CD8-positive, alpha-beta memory T cell (primary cell): ENCODE data around the gene PIEZO2. TPM values are rescaled to one million over a fixed set of nuclear protein-coding genes. Genes with fewer than 3 reads are reported as not detected.

Experiments used
- CTCF ChIA-PET: fragments of 350-600 bp; sonication (Branson Sonifier 250); formaldehyde crosslinking; loops from one replicate; lab custom pipeline; 2021; ENCODE audit warnings: antibody characterized with exemption; lab: Charles Lee
- POLR2A ChIA-PET: fragments of 350-600 bp; sonication (Branson Sonifier 250); formaldehyde crosslinking; loops from one replicate; lab custom pipeline; 2021; ENCODE audit warnings: antibody characterized with exemption; lab: Charles Lee
- DNase-seq, 5 donors: peaks; one replicate each; pipeline versions ENCODE4 v3.0.0 to v3.0.0-alpha.2; 2020 to 2022; ENCODE audit warnings: mixed read lengths in 1 of 5
- H3K27ac ChIP-seq: one replicate; pipeline ENCODE4 v1.7.0; 2013; ENCODE audit warnings: low read depth, mild to moderate bottlenecking, low read length, moderate library complexity
- H3K27me3 ChIP-seq: 2 replicates; pipeline ENCODE4 v1.7.0; 2013; ENCODE audit warnings: low read length, mild to moderate bottlenecking; ENCODE audit not compliant: insufficient read depth, poor library complexity, severe bottlenecking
- H3K36me3 ChIP-seq: 2 replicates; pipeline ENCODE4 v1.7.0; 2013; ENCODE audit warnings: mild to moderate bottlenecking, low read length, moderate library complexity; ENCODE audit not compliant: insufficient read depth
- H3K4me1 ChIP-seq: 2 replicates; pipeline ENCODE4 v1.7.0; 2013; ENCODE audit warnings: mild to moderate bottlenecking, low read length, moderate library complexity; ENCODE audit not compliant: insufficient read depth
- H3K4me3 ChIP-seq: 2 replicates; pipeline ENCODE4 v1.7.0; 2013; ENCODE audit warnings: mild to moderate bottlenecking, low read length
- H3K9me3 ChIP-seq: 2 replicates; pipeline ENCODE4 v1.7.0; 2013; ENCODE audit warnings: mild to moderate bottlenecking, low read length
- H3K27ac Mint-ChIP-seq, 8 donors: one replicate each; pipeline ENCODE4 v1.8.0; 2020 to 2021; ENCODE audit warnings: mixed read lengths in 8 of 8, mild to moderate bottlenecking in 6 of 8, inconsistent platforms in 3 of 8, moderate library complexity in 3 of 8
- H3K27me3 Mint-ChIP-seq, 2 donors: one replicate each; pipeline ENCODE4 v1.8.0; 2020 to 2021; ENCODE audit warnings: mixed read lengths in 2 of 2, mild to moderate bottlenecking in 1 of 2, moderate library complexity in 1 of 2
- H3K36me3 Mint-ChIP-seq, 3 donors: one replicate each; pipeline ENCODE4 v1.8.0; 2020 to 2021; ENCODE audit warnings: mixed read lengths in 3 of 3, inconsistent platforms in 1 of 3, mild to moderate bottlenecking in 1 of 3
- H3K4me1 Mint-ChIP-seq, 3 donors: one replicate each; pipeline ENCODE4 v1.8.0; 2020 to 2021; ENCODE audit warnings: mixed read lengths in 3 of 3, inconsistent platforms in 1 of 3, mild to moderate bottlenecking in 1 of 3
- H3K4me3 Mint-ChIP-seq, 7 donors: one replicate each; pipeline ENCODE4 v1.8.0; 2020 to 2021; ENCODE audit warnings: mixed read lengths in 7 of 7, mild to moderate bottlenecking in 6 of 7, moderate library complexity in 4 of 7, inconsistent platforms in 2 of 7
- H3K9me3 Mint-ChIP-seq, 5 donors: one replicate each; pipeline ENCODE4 v1.8.0; 2020 to 2022; ENCODE audit warnings: mixed read lengths in 5 of 5, mild to moderate bottlenecking in 3 of 5, moderate library complexity in 2 of 5, inconsistent platforms in 1 of 5
- polyA plus RNA-seq: library from polyadenylated mRNA; unstranded; fragments of 300-500 nt; fragmentation: Illumina TruSeq; gene quantifications from one replicate; pipeline ENCODE4 v1.2.3, GENCODE V29; 2021
- total RNA-seq, 2 experiments: library from RNA; stranded (reverse); gene quantifications; one replicate each; pipeline ENCODE4 v1.2.3, GENCODE V29; 2021

PIEZO2 gene
- total and polyA plus RNA-seq, 3 experiments from 2014 or later: not detected

DNA sequence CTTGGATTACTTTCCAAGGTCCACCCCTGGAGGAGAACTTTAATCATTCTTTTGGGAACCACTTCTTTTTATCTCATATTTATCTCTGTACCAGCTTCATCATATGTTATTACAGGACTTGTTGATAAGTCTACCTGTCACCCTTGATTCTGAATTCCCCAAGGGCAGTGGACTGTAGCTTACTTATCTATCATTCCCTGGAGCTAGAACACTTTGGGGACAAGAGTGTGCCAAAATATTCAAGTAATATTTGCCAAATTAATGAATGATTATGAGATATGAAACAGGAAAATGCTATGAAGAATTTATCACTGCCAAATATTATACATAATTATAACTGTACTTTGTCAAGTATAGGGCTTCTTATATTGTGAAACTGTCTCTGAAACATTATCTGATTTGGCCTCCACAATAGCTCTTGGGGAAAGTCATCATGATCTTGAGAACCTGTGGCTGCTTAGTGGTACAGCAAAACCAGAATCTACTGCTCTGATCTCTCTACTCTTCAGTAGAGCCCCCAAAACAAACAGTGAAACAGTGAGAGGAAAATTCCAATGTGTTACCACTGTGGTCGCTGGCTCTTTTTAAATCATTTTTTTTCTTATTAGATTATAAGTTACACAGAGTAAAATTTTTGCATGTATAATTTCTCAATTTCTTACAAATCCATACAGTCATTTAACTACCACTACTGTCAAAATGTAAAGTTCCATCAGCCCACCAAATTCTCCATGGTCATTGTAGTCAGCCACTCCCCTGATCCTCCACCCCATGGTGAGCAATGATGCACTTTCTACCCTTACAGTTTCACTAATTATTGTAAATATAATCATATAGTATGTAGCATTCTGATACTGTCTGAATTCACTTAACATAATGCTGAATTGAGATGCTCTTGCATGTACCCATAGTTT lies 197.5 kb downstream of the PIEZO2 start:
- Mint-ChIP-seq H3K9me3 (peaks cover 2 to 5% (median 3%) of the 10 kb centered on the region in 5 donors), H3K4me3 (no peak overlapping the region), H3K4me1 (no peaks in the 10 kb centered on the region), H3K27ac (no peak overlapping the region), H3K36me3 (no peaks in the 10 kb centered on the region), H3K27me3 (peaks cover 4% of the 10 kb centered on the region in 2 donors)
- Histone ChIP-seq H3K36me3 (no peaks in the 10 kb centered on the region), H3K27me3 (no peaks in the 10 kb centered on the region), H3K9me3 (no peaks in the 10 kb centered on the region), H3K4me3 (no peak overlapping the region), H3K27ac (no peak overlapping the region), H3K4me1 (no peaks in the 10 kb centered on the region)
- ChIA-PET CTCF (no interaction called here), POLR2A (no interaction called here)
- no peak for DNase-seq

DNA sequence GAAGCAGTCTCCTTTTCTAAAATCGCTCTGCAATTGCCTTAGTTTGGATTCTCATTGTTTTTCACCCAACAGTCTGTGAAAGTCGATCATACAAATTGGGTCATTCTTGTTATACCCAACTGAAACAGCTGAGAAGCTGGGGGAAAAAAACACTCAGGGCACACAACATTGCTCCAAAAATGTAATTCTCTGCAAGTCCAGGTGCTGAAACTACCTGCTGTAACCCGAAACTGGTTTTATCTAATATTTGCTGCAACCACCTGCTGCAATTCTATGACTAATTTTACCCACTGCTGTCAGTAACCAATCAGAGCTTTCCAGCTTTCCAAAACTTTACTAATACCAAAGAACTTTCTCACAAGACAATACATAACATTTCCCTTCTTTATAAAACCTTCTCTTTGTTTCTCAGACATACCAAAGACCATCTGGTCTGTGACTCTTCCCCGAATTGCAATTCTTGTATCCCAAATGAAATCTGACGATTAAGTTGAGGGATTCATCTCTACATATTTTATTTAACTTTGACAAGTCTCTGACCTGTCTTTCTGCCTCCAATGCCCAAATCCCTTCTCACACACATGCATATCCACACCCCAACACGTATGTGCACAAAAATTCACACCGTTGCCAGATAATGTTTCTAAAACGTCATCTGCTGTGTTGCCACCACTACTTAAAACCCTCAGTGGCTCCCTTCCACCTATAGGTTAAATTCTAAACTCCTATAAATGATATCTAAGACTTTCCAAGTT lies 198.3 kb downstream of the PIEZO2 start:
- Mint-ChIP-seq H3K4me1 (no peaks in the 10 kb centered on the region), H3K4me3 (no peak overlapping the region), H3K9me3 (peaks cover 3 to 10% (median 7%) of the 10 kb centered on the region in 5 donors), H3K27ac (no peak overlapping the region), H3K36me3 (no peaks in the 10 kb centered on the region), H3K27me3 (peaks cover 4% of the 10 kb centered on the region in 2 donors)
- Histone ChIP-seq H3K27ac (no peak overlapping the region), H3K9me3 (no peaks in the 10 kb centered on the region), H3K36me3 (no peaks in the 10 kb centered on the region), H3K4me1 (no peaks in the 10 kb centered on the region), H3K4me3 (no peak overlapping the region), H3K27me3 (no peaks in the 10 kb centered on the region)
- DNase-seq: no peak
- POLR2A ChIA-PET: no interaction called here
- CTCF ChIA-PET: no interaction called here

DNA sequence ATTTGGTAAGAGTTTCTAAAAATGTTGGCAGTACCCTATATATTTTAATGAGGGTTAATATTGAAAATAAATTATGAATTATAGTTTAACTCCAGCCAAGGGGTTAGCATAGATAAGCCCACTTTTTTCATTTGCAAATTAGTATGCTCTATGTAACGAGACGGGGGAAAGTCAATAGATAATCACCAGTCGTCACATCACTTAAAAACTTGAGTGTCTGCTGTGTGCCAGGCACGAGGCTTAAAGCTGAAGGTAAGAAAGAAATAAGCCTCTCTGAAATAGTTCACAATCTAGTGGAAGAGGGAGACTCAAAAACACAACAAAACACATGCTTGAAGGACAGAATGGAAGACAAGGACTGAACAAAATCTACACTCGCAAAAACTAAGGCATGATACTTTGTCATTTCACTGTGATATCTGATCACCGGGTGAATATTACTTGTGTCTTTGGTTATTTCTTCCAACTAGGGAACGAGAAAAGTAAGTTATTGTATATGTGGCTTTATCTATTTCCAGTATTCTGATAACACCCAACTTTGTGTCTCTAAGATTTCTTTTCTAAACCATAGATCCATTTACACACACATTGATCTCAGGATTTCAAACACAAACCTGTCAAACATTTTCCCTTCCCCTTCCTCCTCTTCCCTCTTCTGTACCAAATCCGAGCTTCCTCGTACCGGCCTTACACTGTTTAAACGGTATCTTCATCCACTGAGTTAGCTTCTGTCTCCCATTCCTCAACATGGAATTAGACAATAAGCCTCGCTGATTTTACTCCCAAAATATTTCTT lies 199.1 kb downstream of the PIEZO2 start:
- CTCF ChIA-PET: no interaction called here
- no peaks in the 10 kb centered on the region for H3K4me1 Mint-ChIP-seq
- no peaks in the 10 kb centered on the region for H3K36me3 Mint-ChIP-seq

DNA sequence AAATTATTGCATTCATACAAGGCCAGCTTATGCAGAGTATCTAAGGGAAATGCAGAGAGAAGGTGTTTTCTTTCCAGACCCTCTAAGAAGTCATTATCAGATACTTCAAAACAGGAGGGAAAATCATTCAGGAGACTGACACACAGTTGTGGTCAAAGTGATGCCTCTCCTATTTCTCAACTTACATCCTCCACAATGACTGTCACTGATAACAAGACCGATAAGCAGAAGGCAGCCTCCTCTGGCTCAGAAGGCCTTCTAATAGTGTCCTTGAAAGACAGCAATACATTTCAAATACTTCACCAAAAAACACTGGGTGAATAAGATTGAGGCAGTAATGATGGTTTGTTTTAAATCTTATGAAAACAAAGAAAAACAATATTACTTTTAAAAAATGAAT lies 199.7 kb downstream of the PIEZO2 start:
- H3K4me3 ChIP-seq: no peak overlapping the region
- H3K9me3 Mint-ChIP-seq: peaks cover 2 to 22% (median 10%) of the 10 kb centered on the region in 5 donors
- no peaks in the 10 kb centered on the region for H3K4me1 Mint-ChIP-seq
- ChIA-PET CTCF (no interaction called here), POLR2A (no interaction called here)
- no peaks in the 10 kb centered on the region for H3K4me1 ChIP-seq
- H3K27ac ChIP-seq: no peak overlapping the region
- H3K9me3 ChIP-seq: peaks cover 3% of the 10 kb centered on the region
- H3K27me3 ChIP-seq: no peaks in the 10 kb centered on the region
- H3K36me3 Mint-ChIP-seq: no peaks in the 10 kb centered on the region
- no peak overlapping the region for H3K27ac Mint-ChIP-seq
- H3K4me3 Mint-ChIP-seq: no peak overlapping the region
- DNase-seq: no peak
- H3K36me3 ChIP-seq: no peaks in the 10 kb centered on the region
- H3K27me3 Mint-ChIP-seq: peaks cover 4% of the 10 kb centered on the region in 2 donors

More for the DNA sequence above, 199.1 kb downstream of the PIEZO2 start:
- DNase-seq: no peak
- POLR2A ChIA-PET: no interaction called here
- Mint-ChIP-seq H3K27me3 (peaks cover 4% of the 10 kb centered on the region in 2 donors), H3K9me3 (peaks cover 5 to 17% (median 10%) of the 10 kb centered on the region in 5 donors), H3K27ac (no peak overlapping the region), H3K4me3 (no peak overlapping the region)
- Histone ChIP-seq H3K9me3 (peaks cover 3% of the 10 kb centered on the region), H3K27ac (no peak overlapping the region), H3K27me3 (no peaks in the 10 kb centered on the region), H3K4me1 (no peaks in the 10 kb centered on the region), H3K36me3 (no peaks in the 10 kb centered on the region), H3K4me3 (no peak overlapping the region)

DNA sequence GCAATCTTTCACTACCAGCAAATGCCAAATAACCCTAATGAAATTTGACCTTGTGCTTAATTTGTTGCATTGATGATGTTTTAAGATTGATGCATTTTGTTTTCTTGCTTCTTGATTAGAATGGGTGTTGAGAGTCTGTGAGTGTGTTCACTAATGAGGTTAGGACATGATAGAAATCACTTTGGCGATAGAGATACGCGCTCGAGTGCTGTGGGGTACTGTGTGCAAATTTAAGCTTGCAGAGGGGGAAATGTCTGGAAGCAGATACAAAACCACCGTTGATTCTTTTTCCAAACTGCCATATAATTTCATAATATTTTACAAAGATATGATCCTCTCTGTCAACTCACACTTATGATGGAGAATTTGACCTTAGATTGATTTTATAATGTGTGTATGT lies 200.9 kb downstream of the PIEZO2 start:
- H3K27ac ChIP-seq: no peak overlapping the region
- peaks cover 3% of the 10 kb centered on the region for H3K9me3 ChIP-seq
- CTCF ChIA-PET: no interaction called here
- H3K36me3 ChIP-seq: no peaks in the 10 kb centered on the region
- Mint-ChIP-seq H3K27me3 (peaks cover 0 to 4% of the 10 kb centered on the region in 2 donors), H3K27ac (no peak overlapping the region), H3K9me3 (peaks cover 4 to 24% (median 12%) of the 10 kb centered on the region in 5 donors), H3K4me1 (no peaks in the 10 kb centered on the region), H3K36me3 (no peaks in the 10 kb centered on the region), H3K4me3 (no peak overlapping the region)
- H3K4me3 ChIP-seq: no peak overlapping the region
- POLR2A ChIA-PET: no interaction called here
- no peaks in the 10 kb centered on the region for H3K27me3 ChIP-seq
- H3K4me1 ChIP-seq: no peaks in the 10 kb centered on the region
- no peak for DNase-seq

DNA sequence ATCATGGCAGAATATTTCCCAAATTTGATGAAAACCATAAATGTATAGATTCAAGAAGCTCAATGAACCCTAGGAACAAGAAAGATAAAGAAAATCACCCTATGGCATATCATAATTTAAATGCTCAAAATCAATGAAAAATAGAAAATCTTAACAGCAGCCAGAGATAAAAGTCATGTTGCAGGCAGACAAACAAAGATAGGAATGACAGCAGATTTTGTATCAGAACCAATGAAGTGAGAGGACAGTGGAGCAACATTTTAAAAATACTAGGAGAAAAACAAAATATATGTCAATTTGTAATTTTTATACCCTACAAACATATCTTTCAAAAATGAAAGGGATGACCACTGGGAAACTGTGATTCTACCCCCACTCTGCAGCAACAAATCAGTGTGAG lies 203.3 kb downstream of the PIEZO2 start:
- Mint-ChIP-seq H3K4me1 (no peaks in the 10 kb centered on the region), H3K4me3 (no peak overlapping the region), H3K27me3 (peaks cover 0 to 4% of the 10 kb centered on the region in 2 donors), H3K27ac (no peak overlapping the region), H3K9me3 (peaks cover 8 to 24% (median 18%) of the 10 kb centered on the region in 5 donors), H3K36me3 (no peaks in the 10 kb centered on the region)
- no peak for DNase-seq
- Histone ChIP-seq H3K27ac (no peak overlapping the region), H3K4me1 (no peaks in the 10 kb centered on the region), H3K4me3 (no peak overlapping the region), H3K27me3 (no peaks in the 10 kb centered on the region), H3K9me3 (peaks cover 3% of the 10 kb centered on the region), H3K36me3 (no peaks in the 10 kb centered on the region)
- ChIA-PET POLR2A (no interaction called here), CTCF (no interaction called here)

DNA sequence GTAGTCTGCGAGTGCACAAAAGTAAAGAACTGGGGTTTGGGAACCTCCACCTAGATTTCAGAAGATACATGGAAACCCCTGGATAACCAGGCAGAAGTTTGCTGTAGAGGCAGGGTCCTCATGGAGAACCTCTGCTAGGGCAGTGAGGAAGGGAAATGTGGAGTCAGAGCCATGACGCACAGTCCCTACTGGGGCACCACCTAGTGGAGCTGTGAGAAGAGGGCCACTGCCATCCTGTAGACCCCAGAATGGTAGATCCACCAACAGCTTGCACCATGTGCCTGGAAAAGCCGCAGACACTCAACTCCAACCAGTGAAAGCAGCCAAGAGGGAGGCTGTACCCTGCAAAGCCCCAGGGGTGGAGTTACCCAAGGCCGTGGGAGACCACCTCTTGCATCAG lies 206.4 kb downstream of the PIEZO2 start:
- Mint-ChIP-seq H3K27ac (no peak overlapping the region), H3K4me3 (no peak overlapping the region), H3K27me3 (no peaks in the 10 kb centered on the region), H3K36me3 (no peaks in the 10 kb centered on the region), H3K4me1 (no peaks in the 10 kb centered on the region), H3K9me3 (peaks cover 8 to 22% (median 18%) of the 10 kb centered on the region in 5 donors)
- Histone ChIP-seq H3K4me1 (no peaks in the 10 kb centered on the region), H3K9me3 (peaks cover 3% of the 10 kb centered on the region), H3K36me3 (no peaks in the 10 kb centered on the region), H3K27ac (no peak overlapping the region), H3K4me3 (no peak overlapping the region), H3K27me3 (no peaks in the 10 kb centered on the region)
- ChIA-PET CTCF (no interaction called here), POLR2A (no interaction called here)
- no peak for DNase-seq
